Astrocyte of the cerebellum (primary cell): ENCODE results near the gene JAKMIP2.

Experiments used
- DNase-seq: peaks from one replicate; pipeline ENCODE4 v3.0.0-alpha.2; 2011; ENCODE audit warnings: low read depth
- H3K4me3 ChIP-seq: 2 replicates; pipeline ENCODE4 v1.5.1; 2011; ENCODE audit warnings: mild to moderate bottlenecking, low read depth, low read length, moderate library complexity
- in situ Hi-C: cut with HindIII; loops from 2 replicates; pipeline ENCODE4 v1.10.0; 2017; ENCODE audit warnings: low sequenced_read_pairs
- TF ChIP-seq, protein P1 (sequence below): IDR thresholded peaks from 2 replicates; pipeline ENCODE4 v1.5.1; 2012; ENCODE audit warnings: low read length, low read depth, moderate library complexity, mild to moderate bottlenecking; ENCODE audit errors: missing control alignments

The JAKMIP2 gene

DNA sequence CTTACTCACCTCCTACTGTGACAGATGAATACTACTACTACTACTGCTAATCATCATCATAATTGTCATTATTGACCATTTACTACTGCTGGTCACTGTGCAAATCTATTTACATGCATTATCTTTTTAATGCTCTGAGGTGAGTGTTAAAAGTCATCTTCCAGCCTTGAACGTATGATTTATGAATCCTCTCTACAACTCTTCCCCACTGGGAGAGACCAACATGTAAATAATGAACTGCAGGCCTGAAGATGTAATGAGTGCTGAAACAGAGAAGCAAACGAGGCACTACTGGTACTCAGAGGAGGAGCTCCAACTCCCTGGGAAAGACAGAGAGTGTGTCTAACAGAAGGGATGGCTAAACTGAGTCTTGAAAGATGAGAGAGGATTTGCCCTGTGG, 95.4 kb downstream of the JAKMIP2 start:
- H3K4me3 ChIP-seq, result no peak overlapping the region
- in situ Hi-C loops, result no loop called here
- DNase-seq, result no peak
- TF ChIP-seq, protein P1, sequence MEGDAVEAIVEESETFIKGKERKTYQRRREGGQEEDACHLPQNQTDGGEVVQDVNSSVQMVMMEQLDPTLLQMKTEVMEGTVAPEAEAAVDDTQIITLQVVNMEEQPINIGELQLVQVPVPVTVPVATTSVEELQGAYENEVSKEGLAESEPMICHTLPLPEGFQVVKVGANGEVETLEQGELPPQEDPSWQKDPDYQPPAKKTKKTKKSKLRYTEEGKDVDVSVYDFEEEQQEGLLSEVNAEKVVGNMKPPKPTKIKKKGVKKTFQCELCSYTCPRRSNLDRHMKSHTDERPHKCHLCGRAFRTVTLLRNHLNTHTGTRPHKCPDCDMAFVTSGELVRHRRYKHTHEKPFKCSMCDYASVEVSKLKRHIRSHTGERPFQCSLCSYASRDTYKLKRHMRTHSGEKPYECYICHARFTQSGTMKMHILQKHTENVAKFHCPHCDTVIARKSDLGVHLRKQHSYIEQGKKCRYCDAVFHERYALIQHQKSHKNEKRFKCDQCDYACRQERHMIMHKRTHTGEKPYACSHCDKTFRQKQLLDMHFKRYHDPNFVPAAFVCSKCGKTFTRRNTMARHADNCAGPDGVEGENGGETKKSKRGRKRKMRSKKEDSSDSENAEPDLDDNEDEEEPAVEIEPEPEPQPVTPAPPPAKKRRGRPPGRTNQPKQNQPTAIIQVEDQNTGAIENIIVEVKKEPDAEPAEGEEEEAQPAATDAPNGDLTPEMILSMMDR, result no peak

DNA sequence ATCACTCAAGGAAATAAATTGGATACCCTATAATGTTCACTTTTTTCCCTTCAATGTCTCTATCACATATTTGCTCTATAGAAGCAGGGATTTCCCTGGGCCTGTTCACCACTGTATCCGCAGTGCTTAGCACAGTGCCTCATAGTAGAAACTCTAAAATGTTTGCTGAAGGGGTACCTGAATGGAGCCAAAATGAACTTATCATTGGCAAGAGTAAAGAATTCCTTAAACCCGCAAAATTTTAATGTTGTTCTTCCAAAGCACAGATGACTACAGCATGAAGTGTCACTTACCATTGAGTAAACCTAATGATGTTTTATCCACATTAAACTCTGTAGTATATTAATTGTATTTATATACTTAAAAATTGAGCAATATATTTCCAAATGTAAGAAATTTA, 96.1 kb downstream of the JAKMIP2 start:
- in situ Hi-C loops, result no loop called here
- no peak overlapping the region for H3K4me3 ChIP-seq
- TF ChIP-seq, protein P1, result no peak
- peak; percentile 34 for DNase-seq

DNA sequence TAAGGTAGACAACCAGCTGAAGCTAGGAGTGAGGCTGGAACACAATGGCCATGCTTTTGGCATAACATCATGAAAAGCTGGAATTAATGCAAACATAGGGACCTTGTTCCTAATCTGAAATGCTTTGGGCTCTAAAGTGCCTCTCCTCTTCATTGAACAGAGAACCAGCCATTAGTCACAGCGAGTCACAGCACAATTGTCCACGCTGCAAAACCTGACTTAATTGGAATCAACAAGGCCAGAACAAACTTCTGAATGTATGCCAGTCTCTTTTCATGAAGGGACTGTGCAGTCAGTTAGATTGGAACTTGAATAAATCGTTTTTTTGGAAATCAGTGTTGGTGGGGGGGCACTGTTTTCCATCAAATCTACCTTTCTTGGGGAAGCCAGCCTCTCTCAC, 96.5 kb downstream of the JAKMIP2 start:
- in situ Hi-C loops, result no loop called here
- H3K4me3 ChIP-seq, result no peak overlapping the region
- no peak for DNase-seq
- TF ChIP-seq, protein P1, result no peak

DNA sequence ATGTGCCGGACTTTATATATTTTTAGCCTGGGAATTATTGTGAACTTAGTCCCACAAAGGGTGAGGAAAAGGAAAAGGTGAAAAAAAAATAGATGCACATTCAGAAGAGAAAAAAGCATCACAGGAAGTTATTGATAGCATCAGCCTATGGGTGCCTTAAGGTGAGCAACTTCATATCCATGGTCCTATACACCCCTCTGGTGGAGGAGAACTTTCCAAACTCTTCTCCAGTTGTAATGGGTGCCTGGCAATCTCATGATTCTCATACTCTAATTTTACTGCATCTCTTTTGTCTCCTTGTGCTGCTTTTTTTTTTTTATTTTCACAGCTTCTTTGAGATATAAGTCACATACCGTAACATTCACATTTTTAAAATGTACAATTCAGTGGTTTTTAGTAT, 107.4 kb downstream of the JAKMIP2 start:
- no peak for DNase-seq
- H3K4me3 ChIP-seq, result no peak overlapping the region
- in situ Hi-C loops, result no loop called here
- TF ChIP-seq, protein P1, result no peak

DNA sequence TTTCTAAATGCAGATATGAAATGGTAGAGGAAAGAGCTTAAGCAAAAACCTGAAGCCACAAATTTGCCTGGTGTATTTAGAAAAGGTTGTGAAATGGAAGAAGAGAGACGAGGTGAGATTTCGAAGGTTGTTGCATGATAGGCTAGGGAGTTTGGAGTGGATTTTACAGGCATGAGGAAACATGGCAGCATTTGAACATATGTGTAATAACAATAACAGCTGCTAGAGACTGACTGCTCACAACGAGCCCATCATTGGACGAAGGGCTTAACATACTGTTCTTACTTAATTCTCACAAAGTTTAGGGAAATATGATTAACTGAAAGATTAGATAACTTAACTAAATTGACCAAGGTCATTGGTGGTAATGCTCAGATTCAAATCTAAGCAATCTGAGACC, 108.1 kb downstream of the JAKMIP2 start:
- TF ChIP-seq, protein P1, result no peak
- no peak overlapping the region for H3K4me3 ChIP-seq
- no peak for DNase-seq
- in situ Hi-C loops, result no loop called here

DNA sequence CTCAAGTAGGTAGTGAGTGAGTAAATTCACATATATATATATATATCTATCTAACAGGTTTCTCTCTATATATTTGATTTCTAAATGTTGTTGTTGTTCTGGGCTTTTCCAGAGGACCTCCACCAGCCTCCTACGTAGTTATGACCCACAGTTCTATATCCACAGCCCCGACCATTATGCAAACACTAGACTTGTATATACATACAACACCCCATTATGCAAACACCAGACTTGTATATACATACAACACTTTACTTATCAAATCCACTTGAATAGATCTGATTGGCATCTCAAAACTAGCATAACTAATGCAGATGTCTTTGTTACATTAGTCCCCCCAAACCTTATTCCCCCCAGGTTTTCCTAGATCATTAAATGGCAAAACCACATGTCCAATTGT, 108.7 kb downstream of the JAKMIP2 start:
- no peak overlapping the region for H3K4me3 ChIP-seq
- TF ChIP-seq, protein P1, result no peak
- in situ Hi-C loops, result no loop called here

DNA sequence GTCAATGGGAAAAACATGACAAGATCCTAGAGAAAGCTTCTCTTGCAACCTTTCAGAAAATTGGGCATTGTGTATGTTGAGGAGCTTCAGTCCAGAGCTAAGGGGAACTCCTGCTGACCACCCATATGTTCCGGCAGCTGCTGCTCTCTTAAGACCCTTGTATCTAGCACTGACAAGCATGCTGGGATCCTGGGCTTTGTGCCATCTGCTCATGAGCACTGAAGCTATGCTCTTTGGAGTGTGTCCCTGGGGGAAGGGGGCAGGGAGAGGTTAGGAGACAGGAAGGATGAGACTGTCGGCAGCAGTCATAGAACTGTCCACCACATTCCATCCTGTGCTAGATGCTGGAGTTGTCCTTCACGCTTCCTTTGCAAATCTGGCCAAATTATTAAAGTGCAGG, 109.3 kb downstream of the JAKMIP2 start:
- no peak overlapping the region for H3K4me3 ChIP-seq
- in situ Hi-C loops, result no loop called here
- DNase-seq, result no peak
- TF ChIP-seq, protein P1, result no peak

More for the DNA sequence above, 108.7 kb downstream of the JAKMIP2 start:
- no peak for DNase-seq
